IgD-negative memory B cell (primary cell): ENCODE measurements around the gene SMPDL3A. TPM values are rescaled to one million over a fixed set of nuclear protein-coding genes. Genes with fewer than 3 reads are reported as not detected.
A peak's percentile ranks its signal among the peaks of the same experiment; 100 is the strongest.

ENCODE experiments used
- H3K27ac Mint-ChIP-seq, 3 donors: one replicate each; pipeline ENCODE4 v1.8.0; 2020 to 2022; ENCODE audit warnings: mild to moderate bottlenecking in 3 of 3, mixed read lengths in 3 of 3, moderate library complexity in 1 of 3
- H3K27me3 Mint-ChIP-seq: one replicate; pipeline ENCODE4 v1.8.0; 2021; ENCODE audit warnings: mixed read lengths
- H3K36me3 Mint-ChIP-seq: one replicate; pipeline ENCODE4 v1.8.0; 2020; ENCODE audit warnings: mild to moderate bottlenecking, mixed read lengths
- H3K4me1 Mint-ChIP-seq, 3 donors: one replicate each; pipeline ENCODE4 v1.8.0; 2020 to 2022; ENCODE audit warnings: mixed read lengths in 3 of 3, mild to moderate bottlenecking in 1 of 3
- H3K4me3 Mint-ChIP-seq, 4 donors: one replicate each; pipeline ENCODE4 v1.8.0; 2020 to 2022; ENCODE audit warnings: mild to moderate bottlenecking in 4 of 4, mixed read lengths in 4 of 4, moderate library complexity in 3 of 4
- H3K9me3 Mint-ChIP-seq, 3 donors: one replicate each; pipeline ENCODE4 v1.8.0; 2020 to 2021; ENCODE audit warnings: mixed read lengths in 3 of 3, mild to moderate bottlenecking in 1 of 3
- polyA plus RNA-seq: library from polyadenylated mRNA; unstranded; fragments of 300-500 nt; fragmentation: Illumina TruSeq; gene quantifications from one replicate; pipeline ENCODE4 v1.2.3, GENCODE V29; 2021

SMPDL3A gene
- polyA plus RNA-seq, 1 donor from 2014 or later, result 1.4 TPM

- H3K27ac Mint-ChIP-seq, result no peak overlapping the region
- peaks cover 10 to 22% (median 20%) of the 10 kb centered on the region in 3 donors for H3K4me1 Mint-ChIP-seq
- H3K27me3 Mint-ChIP-seq, result peaks cover 21% of the 10 kb centered on the region
These were observed 850 bp upstream of the SMPDL3A start for GRCh38 chr6:122788208-122788607.

GRCh38 chr6:122788663-122789181, 336 bp upstream of the SMPDL3A start:
- no peaks in the 10 kb centered on the region for H3K9me3 Mint-ChIP-seq
- no peaks in the 10 kb centered on the region for H3K36me3 Mint-ChIP-seq
- H3K4me1 Mint-ChIP-seq, result peaks cover 10 to 22% (median 20%) of the 10 kb centered on the region in 3 donors
- no peak overlapping the region for H3K27ac Mint-ChIP-seq
- H3K27me3 Mint-ChIP-seq, result peaks cover 21% of the 10 kb centered on the region
- peak overlapping the region; percentile 81 to 95 (median 89) for H3K4me3 Mint-ChIP-seq

More at GRCh38 chr6:122788208-122788607, 850 bp upstream of the SMPDL3A start:
- H3K4me3 Mint-ChIP-seq, result peak overlapping the region in 1 of 4 donors; percentile 67
- no peaks in the 10 kb centered on the region for H3K9me3 Mint-ChIP-seq
- no peaks in the 10 kb centered on the region for H3K36me3 Mint-ChIP-seq

GRCh38 chr6:122790028-122790422, 967 bp downstream of the SMPDL3A start:
- Mint-ChIP-seq H3K36me3 (no peaks in the 10 kb centered on the region), H3K4me3 (peak overlapping the region; percentile 81 to 95 (median 89)), H3K4me1 (peaks cover 10 to 22% (median 20%) of the 10 kb centered on the region in 3 donors), H3K9me3 (no peaks in the 10 kb centered on the region), H3K27ac (peak overlapping the region in 2 of 3 donors; percentile 3 to 14), H3K27me3 (peaks cover 21% of the 10 kb centered on the region)

GRCh38 chr6:122790423-122791309, 1.6 kb downstream of the SMPDL3A start:
- Mint-ChIP-seq H3K4me3 (peak overlapping the region; percentile 81 to 95 (median 89)), H3K36me3 (no peaks in the 10 kb centered on the region), H3K9me3 (no peaks in the 10 kb centered on the region), H3K27me3 (peaks cover 21% of the 10 kb centered on the region), H3K27ac (peak overlapping the region; percentile 3 to 49 (median 14)), H3K4me1 (peaks cover 10 to 22% (median 20%) of the 10 kb centered on the region in 3 donors)

- H3K36me3 Mint-ChIP-seq, result no peaks in the 10 kb centered on the region
These were observed 2.2 kb downstream of the SMPDL3A start for GRCh38 chr6:122791310-122791679.

GRCh38 chr6:122792766-122793165, 3.7 kb downstream of the SMPDL3A start:
- no peaks in the 10 kb centered on the region for H3K9me3 Mint-ChIP-seq
- peaks cover 10 to 22% (median 20%) of the 10 kb centered on the region in 3 donors for H3K4me1 Mint-ChIP-seq
- H3K4me3 Mint-ChIP-seq, result peak overlapping the region in 1 of 4 donors; percentile 28
- H3K27me3 Mint-ChIP-seq, result peaks cover 13% of the 10 kb centered on the region
- H3K27ac Mint-ChIP-seq, result no peak overlapping the region
- H3K36me3 Mint-ChIP-seq, result no peaks in the 10 kb centered on the region

More at GRCh38 chr6:122791310-122791679, 2.2 kb downstream of the SMPDL3A start:
- Mint-ChIP-seq H3K27ac (no peak overlapping the region), H3K4me3 (peak overlapping the region in 1 of 4 donors; percentile 81), H3K4me1 (peaks cover 10 to 22% (median 20%) of the 10 kb centered on the region in 3 donors), H3K9me3 (no peaks in the 10 kb centered on the region), H3K27me3 (peaks cover 21% of the 10 kb centered on the region)

GRCh38 chr6:122797537-122797936, 8.5 kb downstream of the SMPDL3A start:
- Mint-ChIP-seq H3K4me3 (no peak overlapping the region), H3K27ac (no peak overlapping the region), H3K27me3 (peaks cover 3% of the 10 kb centered on the region), H3K9me3 (no peaks in the 10 kb centered on the region), H3K4me1 (no peaks in the 10 kb centered on the region), H3K36me3 (no peaks in the 10 kb centered on the region)

DNA sequence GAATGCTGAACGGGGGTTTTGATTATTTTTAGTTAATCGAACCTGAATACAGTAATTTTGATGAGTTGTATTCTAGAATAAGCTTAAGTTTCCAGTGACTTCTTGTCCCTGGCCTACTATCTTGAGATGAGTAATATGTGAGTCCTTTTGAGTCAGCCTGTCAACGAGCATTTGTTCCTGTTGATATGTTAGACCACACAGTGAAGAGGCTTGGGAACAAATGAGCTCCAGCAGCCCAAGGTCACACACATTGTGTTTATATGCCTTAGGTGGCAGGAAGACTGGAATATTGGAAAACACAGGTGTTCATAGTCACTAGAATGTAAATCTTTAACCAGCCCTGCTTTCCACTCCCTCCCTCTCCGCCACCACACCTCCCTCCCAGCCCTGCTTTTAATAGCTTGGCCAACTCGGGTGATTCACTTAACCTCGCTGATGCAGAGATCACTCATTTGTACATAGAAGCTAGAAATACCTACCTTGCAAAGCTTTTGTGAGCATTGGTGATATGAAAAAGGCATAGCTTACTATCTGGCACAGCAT, 9.1 kb downstream of the SMPDL3A start:
- no peaks in the 10 kb centered on the region for H3K27me3 Mint-ChIP-seq
- H3K4me3 Mint-ChIP-seq, result no peak overlapping the region
- H3K27ac Mint-ChIP-seq, result no peak overlapping the region
- no peaks in the 10 kb centered on the region for H3K9me3 Mint-ChIP-seq
- H3K36me3 Mint-ChIP-seq, result no peaks in the 10 kb centered on the region
- no peaks in the 10 kb centered on the region for H3K4me1 Mint-ChIP-seq

DNA sequence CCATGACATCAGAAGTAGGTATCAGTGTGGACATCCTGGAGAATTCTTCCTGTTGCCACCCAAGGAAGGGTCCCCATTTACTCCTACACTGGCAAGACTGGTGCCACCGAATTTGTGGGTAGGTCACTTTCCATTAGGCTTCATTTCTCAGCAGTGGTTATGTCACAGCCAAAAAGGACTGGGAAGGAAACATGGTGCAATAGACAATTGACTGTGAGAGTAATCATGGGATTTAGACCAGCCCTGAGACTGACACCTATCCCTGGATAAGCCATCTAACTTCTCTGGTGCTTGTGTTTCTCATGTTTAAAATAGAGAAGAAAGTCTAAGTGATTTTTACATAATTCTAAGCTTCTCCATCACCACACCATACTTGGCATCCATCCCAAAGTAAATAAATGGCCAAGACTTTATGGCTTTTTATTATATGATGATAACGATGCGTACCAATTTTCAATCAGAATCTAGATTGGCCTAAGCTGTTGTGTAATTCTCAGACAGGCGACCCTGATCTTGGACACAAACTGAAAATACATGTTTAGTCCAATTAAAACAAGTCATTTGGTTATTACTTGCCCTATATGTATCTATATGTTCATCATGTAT, 10.2 kb downstream of the SMPDL3A start:
- Mint-ChIP-seq H3K4me1 (no peaks in the 10 kb centered on the region), H3K27ac (no peak overlapping the region), H3K9me3 (no peaks in the 10 kb centered on the region), H3K36me3 (no peaks in the 10 kb centered on the region), H3K4me3 (no peak overlapping the region), H3K27me3 (no peaks in the 10 kb centered on the region)

- no peaks in the 10 kb centered on the region for H3K9me3 Mint-ChIP-seq
- H3K27ac Mint-ChIP-seq, result no peak overlapping the region
- no peaks in the 10 kb centered on the region for H3K27me3 Mint-ChIP-seq
- no peak overlapping the region for H3K4me3 Mint-ChIP-seq
- no peaks in the 10 kb centered on the region for H3K4me1 Mint-ChIP-seq
- H3K36me3 Mint-ChIP-seq, result no peaks in the 10 kb centered on the region
These were observed 11.0 kb downstream of the SMPDL3A start for GRCh38 chr6:122799916-122800686.

GRCh38 chr6:122800906-122801305, 11.8 kb downstream of the SMPDL3A start:
- Mint-ChIP-seq H3K4me1 (no peaks in the 10 kb centered on the region), H3K27me3 (no peaks in the 10 kb centered on the region), H3K36me3 (no peaks in the 10 kb centered on the region)

DNA sequence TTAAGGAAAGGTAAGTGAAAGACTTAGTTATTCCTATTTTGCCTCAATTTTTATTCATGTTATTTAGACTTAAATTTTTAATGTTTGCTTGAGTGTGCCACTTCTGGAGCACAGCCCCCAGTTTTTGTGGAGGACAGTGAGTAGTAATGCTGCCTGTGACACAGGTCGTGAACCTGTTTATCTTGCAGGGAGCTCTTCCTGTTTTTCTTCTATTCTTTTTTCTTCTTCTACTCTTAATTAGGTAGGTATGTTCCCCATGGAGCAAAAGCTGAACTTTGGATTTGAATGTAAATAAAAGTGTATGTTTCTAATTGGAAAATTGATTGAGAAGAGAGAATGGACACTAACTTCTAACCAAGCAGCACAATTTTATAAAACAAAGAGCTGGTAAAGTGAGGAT, 12.3 kb downstream of the SMPDL3A start:
- H3K4me1 Mint-ChIP-seq, result no peaks in the 10 kb centered on the region
- H3K4me3 Mint-ChIP-seq, result no peak overlapping the region
- H3K27ac Mint-ChIP-seq, result no peak overlapping the region
- H3K36me3 Mint-ChIP-seq, result no peaks in the 10 kb centered on the region
- H3K27me3 Mint-ChIP-seq, result no peaks in the 10 kb centered on the region
- H3K9me3 Mint-ChIP-seq, result no peaks in the 10 kb centered on the region

More at GRCh38 chr6:122800906-122801305, 11.8 kb downstream of the SMPDL3A start:
- H3K27ac Mint-ChIP-seq, result no peak overlapping the region
- H3K9me3 Mint-ChIP-seq, result no peaks in the 10 kb centered on the region
- no peak overlapping the region for H3K4me3 Mint-ChIP-seq

DNA sequence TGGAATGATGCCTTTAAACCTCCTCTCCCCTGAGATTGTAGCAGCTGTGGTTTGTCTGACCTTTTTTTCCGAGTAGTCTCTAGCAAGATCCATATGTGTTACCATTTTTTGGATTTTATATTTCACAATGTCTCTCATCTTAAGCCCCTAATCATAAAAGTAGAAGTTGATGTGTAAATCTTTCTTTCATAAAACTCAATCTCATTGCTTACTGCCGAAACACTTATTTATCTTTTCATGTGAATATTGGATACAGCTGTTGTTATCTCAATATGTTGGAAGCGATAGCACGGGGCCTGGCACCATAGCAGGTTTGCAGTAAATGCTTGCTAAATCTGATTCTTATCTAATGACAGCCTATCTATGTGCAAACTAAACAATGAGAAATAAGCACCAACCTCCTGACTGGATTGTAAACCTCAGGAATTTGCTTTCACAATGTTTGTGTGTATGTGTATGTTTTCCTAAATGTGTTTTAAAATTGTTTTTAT, 14.2 kb downstream of the SMPDL3A start:
- Mint-ChIP-seq H3K4me3 (no peak overlapping the region), H3K9me3 (no peaks in the 10 kb centered on the region), H3K36me3 (no peaks in the 10 kb centered on the region), H3K4me1 (no peaks in the 10 kb centered on the region), H3K27me3 (no peaks in the 10 kb centered on the region), H3K27ac (peak overlapping the region in 1 of 3 donors; percentile 52)

DNA sequence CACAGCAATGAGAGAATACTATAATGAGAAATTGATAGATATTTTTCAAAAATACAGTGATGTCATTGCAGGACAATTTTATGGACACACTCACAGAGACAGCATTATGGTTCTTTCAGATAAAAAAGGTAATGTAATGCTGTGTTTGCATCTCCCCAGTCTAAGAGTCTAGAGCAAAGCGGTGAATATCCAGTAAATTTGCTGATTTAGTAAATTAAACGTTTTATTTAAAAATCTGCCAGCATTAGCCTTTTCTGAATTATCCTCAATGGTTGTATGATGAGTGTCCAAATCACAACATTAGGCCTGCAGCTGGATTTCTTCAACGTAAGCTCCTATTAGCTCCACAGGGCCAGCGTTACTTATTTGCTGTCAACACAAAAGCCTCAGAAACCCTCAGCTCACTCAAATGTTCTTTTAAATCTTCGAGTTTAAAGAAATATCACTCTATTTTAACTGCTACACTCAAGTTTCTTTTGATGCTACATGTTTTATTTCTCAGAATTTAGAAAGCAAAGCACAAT, 16.0 kb downstream of the SMPDL3A start:
- Mint-ChIP-seq H3K4me3 (no peak overlapping the region), H3K4me1 (no peaks in the 10 kb centered on the region), H3K27me3 (no peaks in the 10 kb centered on the region), H3K27ac (no peak overlapping the region), H3K36me3 (no peaks in the 10 kb centered on the region), H3K9me3 (no peaks in the 10 kb centered on the region)
